NCI-H2081 treated with DMSO at 0.1 percent for 48 hours (cell line): Measurements from ENCODE around the gene TMEM59.
"Not testable (repeated sequence)": the region's sequence is repeated elsewhere in the genome, so short reads cannot be mapped to it uniquely, and the experiment has no call there.

Source experiments
- DNase-seq: peaks from one replicate; lab custom pipeline; 2025; lab: John Stamatoyannopoulos, UW

TMEM59 gene

GRCh38 chr1:54012008-54012325 lies 41.0 kb downstream of the TMEM59 start:
- no peak for DNase-seq

- no peak for DNase-seq
Measured at GRCh38 chr1:54011316-54012007, 41.5 kb downstream of the TMEM59 start.

- no peak for DNase-seq
Measured at GRCh38 chr1:54010415-54011117, 42.4 kb downstream of the TMEM59 start.

GRCh38 chr1:54009406-54009805 lies 43.6 kb downstream of the TMEM59 start:
- no peak for DNase-seq

GRCh38 chr1:54008876-54009275 lies 44.1 kb downstream of the TMEM59 start:
- DNase-seq = no peak

GRCh38 chr1:54007613-54008012 lies 45.4 kb downstream of the TMEM59 start:
- DNase-seq = no peak

- no peak for DNase-seq
Measured at GRCh38 chr1:54006508-54006907, 46.5 kb downstream of the TMEM59 start.

- DNase-seq = no peak
Measured at GRCh38 chr1:54004481-54005049, 48.4 kb downstream of the TMEM59 start.

GRCh38 chr1:54003750-54004480 lies 49.1 kb downstream of the TMEM59 start:
- DNase-seq = not testable (repeated sequence)

GRCh38 chr1:54003249-54003646 lies 49.8 kb downstream of the TMEM59 start:
- DNase-seq = no peak

- DNase-seq = no peak
Measured at GRCh38 chr1:54002544-54003248, 50.3 kb downstream of the TMEM59 start.

GRCh38 chr1:54001591-54001990 lies 51.4 kb downstream of the TMEM59 start:
- no peak for DNase-seq

GRCh38 chr1:53999920-54000319 lies 53.1 kb downstream of the TMEM59 start:
- DNase-seq = no peak

GRCh38 chr1:53998223-53998622 lies 54.8 kb downstream of the TMEM59 start:
- no peak for DNase-seq

GRCh38 chr1:53995683-53996082 lies 57.3 kb downstream of the TMEM59 start:
- DNase-seq = no peak

- not testable (repeated sequence) for DNase-seq
Measured at GRCh38 chr1:53994516-53994915, 58.5 kb downstream of the TMEM59 start.

GRCh38 chr1:53992085-53992874 lies 60.7 kb downstream of the TMEM59 start:
- DNase-seq = no peak

- no peak for DNase-seq
Measured at GRCh38 chr1:53987880-53988279, 65.1 kb downstream of the TMEM59 start.

- no peak for DNase-seq
Measured at GRCh38 chr1:53986458-53986857, 66.5 kb downstream of the TMEM59 start.

- no peak for DNase-seq
Measured at GRCh38 chr1:53984726-53985125, 68.3 kb downstream of the TMEM59 start.

GRCh38 chr1:53982763-53983104 lies 70.3 kb downstream of the TMEM59 start:
- no peak for DNase-seq
